IPS-15b (cell line): Measurements from ENCODE around the gene GLIPR1L2.

ENCODE experiments used
- H3K27me3 ChIP-seq: one replicate; pipeline ENCODE4 v1.6.1; 2013; ENCODE audit warnings: low read length; ENCODE audit not compliant: control insufficient read depth, insufficient read depth
- H3K36me3 ChIP-seq: one replicate; pipeline ENCODE4 v1.6.1; 2013; ENCODE audit warnings: low read length; ENCODE audit not compliant: control insufficient read depth, insufficient read depth
- H3K4me1 ChIP-seq: one replicate; pipeline ENCODE4 v1.6.1; 2013; ENCODE audit warnings: mild to moderate bottlenecking, low read length; ENCODE audit not compliant: control insufficient read depth, insufficient read depth
- H3K4me3 ChIP-seq: one replicate; pipeline ENCODE4 v1.5.1; 2013; ENCODE audit warnings: low read depth, low read length
- H3K9ac ChIP-seq: one replicate; pipeline ENCODE4 v1.6.1; 2013; ENCODE audit warnings: low read depth, mild to moderate bottlenecking, low read length
- H3K9me3 ChIP-seq: one replicate; pipeline ENCODE4 v1.6.1; 2013; ENCODE audit warnings: mild to moderate bottlenecking, low read length; ENCODE audit not compliant: control insufficient read depth, insufficient read depth

The GLIPR1L2 gene

GRCh38 chr12:75479963-75480461, 89.1 kb downstream of the GLIPR1L2 start:
- Histone ChIP-seq H3K9ac (no peak overlapping the region), H3K27me3 (no peaks in the 10 kb centered on the region), H3K9me3 (no peaks in the 10 kb centered on the region), H3K36me3 (no peaks in the 10 kb centered on the region), H3K4me1 (peaks cover 11% of the 10 kb centered on the region), H3K4me3 (no peak overlapping the region)

DNA sequence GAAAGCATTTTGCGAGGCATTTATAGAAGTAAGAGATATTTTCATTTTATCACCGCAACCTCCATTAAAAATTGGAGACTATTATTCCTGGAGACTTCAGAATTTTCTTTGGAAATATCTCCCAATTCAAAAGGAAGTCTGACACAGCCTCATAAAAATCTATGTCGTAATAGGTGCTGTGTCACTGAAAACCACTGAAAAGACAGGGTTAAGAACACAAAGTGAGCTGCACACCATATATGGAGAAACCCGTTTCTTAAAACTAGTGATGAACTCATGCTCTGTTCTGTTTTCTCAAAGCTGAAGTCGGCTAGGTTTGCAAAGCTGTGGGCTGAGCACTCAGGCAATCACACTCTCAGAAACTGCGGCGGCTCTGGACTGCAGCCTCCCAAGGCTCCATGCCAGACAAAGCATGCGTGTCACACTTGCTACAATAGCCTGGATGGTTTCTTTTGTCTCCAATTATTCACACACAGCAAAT, 89.6 kb downstream of the GLIPR1L2 start, which contains the start of gene GLIPR1:
Gene GLIPR1 (plus strand): TSS at position 287 of the 481 bp plus-strand sequence. CDS start 126 bp downstream, at position 413.
- Histone ChIP-seq H3K36me3 (no peaks in the 10 kb centered on the region), H3K9ac (no peak within 1 kb of the TSS), H3K4me3 (no peak within 1 kb of the TSS)

GRCh38 chr12:75481013-75481705, 90.3 kb downstream of the GLIPR1L2 start:
- no peak overlapping the region for H3K4me3 ChIP-seq

More for the DNA sequence above, 89.6 kb downstream of the GLIPR1L2 start, which contains the start of gene GLIPR1:
- H3K4me1 ChIP-seq, result peaks cover 13% of the 10 kb centered on the region
- no peaks in the 10 kb centered on the region for H3K27me3 ChIP-seq
- H3K9me3 ChIP-seq, result no peaks in the 10 kb centered on the region

DNA sequence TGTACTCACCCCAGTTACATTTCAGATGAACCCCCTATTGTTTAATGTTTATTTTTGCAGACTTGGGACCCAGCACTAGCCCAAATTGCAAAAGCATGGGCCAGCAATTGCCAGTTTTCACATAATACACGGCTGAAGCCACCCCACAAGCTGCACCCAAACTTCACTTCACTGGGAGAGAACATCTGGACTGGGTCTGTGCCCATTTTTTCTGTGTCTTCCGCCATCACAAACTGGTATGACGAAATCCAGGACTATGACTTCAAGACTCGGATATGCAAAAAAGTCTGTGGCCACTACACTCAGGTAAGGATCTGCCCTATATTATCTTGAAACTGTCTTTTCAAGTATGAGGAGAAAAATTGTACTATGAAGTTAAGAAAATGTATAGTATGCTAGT, 90.9 kb downstream of the GLIPR1L2 start:
- Histone ChIP-seq H3K27me3 (no peaks in the 10 kb centered on the region), H3K4me1 (peaks cover 13% of the 10 kb centered on the region), H3K36me3 (no peaks in the 10 kb centered on the region), H3K4me3 (no peak overlapping the region), H3K9me3 (no peaks in the 10 kb centered on the region), H3K9ac (no peak overlapping the region)

More at GRCh38 chr12:75481013-75481705, 90.3 kb downstream of the GLIPR1L2 start:
- H3K36me3 ChIP-seq, result no peaks in the 10 kb centered on the region
- H3K9ac ChIP-seq, result no peak overlapping the region
- peaks cover 13% of the 10 kb centered on the region for H3K4me1 ChIP-seq
- H3K27me3 ChIP-seq, result no peaks in the 10 kb centered on the region
- no peaks in the 10 kb centered on the region for H3K9me3 ChIP-seq
